ENCODE measurements around the gene KRTAP29-1.

- TF ChIP-seq EP300 (IDR thresholded peaks at IDR 0.05; ENCODE audit: borderline replicate concordance), result no peak
- TF ChIP-seq TCF12 (IDR thresholded peaks at IDR 0.05; ENCODE audit: low read depth), result no peak
- no peak for TF ChIP-seq TAF1 (IDR thresholded peaks at IDR 0.05; ENCODE audit: low read depth)
- TF ChIP-seq CEBPB (IDR thresholded peaks at IDR 0.05), result no peak
- TF ChIP-seq RAD21 (IDR thresholded peaks at IDR 0.05; ENCODE audit: low read depth), result no peak
- TF ChIP-seq CREB1 (IDR thresholded peaks at IDR 0.05; ENCODE audit: low read depth), result no peak
- TF ChIP-seq FOXM1 (IDR thresholded peaks at IDR 0.05; ENCODE audit: borderline replicate concordance, low read depth), result no peak
- no peak for TF ChIP-seq MAX (IDR thresholded peaks at IDR 0.05)
- no peak for TF ChIP-seq USF1 (IDR thresholded peaks at IDR 0.05)
- TF ChIP-seq EGR1 (IDR thresholded peaks at IDR 0.05), result no peak
- TF ChIP-seq NFIC (IDR thresholded peaks at IDR 0.05), result no peak
- TF ChIP-seq YY1 (IDR thresholded peaks at IDR 0.05; ENCODE audit: low read depth), result no peak
- no peak for TF ChIP-seq TEAD4 (IDR thresholded peaks at IDR 0.05)
Observed at GRCh38 chr17:41334385-41335305, 32.0 kb upstream of the KRTAP29-1 start.
